GM21528 (cell line): Measurements from ENCODE around the gene STXBP6.
"Not testable (repeated sequence)": the region's sequence is repeated elsewhere in the genome, so short reads cannot be mapped to it uniquely, and the experiment has no call there.

ENCODE experiments used
- ATAC-seq: cut with Tn5 transposase; IDR thresholded peaks from one replicate; pipeline ENCODE4 v1.9.1; 2021; ENCODE audit warnings: mild to moderate bottlenecking, moderate library complexity; ENCODE audit not compliant: unreplicated experiment, low FRiP score

The STXBP6 gene

DNA sequence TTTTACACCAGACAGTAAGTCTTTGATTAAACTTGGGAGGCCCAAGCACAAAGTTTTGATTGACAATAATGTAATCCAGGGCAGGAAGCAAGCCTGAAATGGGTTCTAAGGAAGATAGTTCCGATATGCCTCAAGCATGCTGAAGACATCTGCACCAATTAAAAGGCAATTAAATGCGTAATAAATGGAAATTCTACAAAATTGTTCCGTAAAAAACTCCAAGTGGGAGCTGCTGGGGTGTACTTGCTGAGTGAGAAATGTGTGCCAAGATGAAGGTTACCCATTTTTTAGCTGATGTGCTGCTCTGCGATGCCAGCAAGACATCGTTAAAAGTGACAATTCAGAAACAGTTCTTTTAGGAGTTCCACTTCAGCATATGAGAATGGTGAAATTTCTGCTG, 269.7 kb downstream of the STXBP6 start:
- ATAC-seq = no peak

DNA sequence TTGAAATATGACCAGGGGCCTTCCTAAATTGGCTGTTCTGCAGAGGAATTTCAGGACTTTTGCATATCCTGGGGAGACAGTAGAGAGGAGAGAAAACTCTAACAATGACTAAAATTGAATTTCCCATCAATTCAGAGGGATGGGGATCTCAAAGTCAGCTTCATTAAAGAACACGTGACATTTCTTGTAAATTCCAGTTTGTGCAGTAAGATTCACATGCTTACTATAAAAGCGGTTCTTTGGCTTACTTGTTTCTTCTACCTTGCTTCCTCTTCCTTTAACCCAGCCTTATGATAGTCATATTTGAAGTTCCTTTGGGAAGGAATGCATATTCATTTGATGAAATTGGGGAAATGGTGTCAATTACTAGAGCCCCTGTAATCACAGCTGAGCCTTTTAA, 272.3 kb downstream of the STXBP6 start:
- ATAC-seq = no peak

DNA sequence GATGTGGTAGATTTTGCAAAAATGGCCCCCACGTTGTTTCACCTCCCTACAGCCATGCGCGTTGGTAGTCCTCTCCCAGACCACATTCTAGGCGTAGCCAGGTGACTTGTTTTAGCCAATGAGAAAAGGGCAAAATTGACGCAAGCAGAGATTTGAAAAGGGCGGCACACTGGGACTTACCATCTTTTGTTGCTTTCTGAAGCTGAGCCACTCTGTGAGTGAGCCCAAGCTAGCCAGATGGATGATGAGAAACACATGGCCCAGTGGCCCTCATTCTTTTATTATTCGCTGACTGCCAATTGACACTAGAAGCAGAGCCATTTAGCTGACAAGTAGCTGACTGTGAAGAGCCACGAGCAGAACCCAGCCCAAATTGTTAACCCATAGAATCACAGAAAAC, 274.0 kb downstream of the STXBP6 start:
- ATAC-seq = no peak

GRCh38 chr14:24774187-24774915, 275.6 kb downstream of the STXBP6 start:
- no peak for ATAC-seq

DNA sequence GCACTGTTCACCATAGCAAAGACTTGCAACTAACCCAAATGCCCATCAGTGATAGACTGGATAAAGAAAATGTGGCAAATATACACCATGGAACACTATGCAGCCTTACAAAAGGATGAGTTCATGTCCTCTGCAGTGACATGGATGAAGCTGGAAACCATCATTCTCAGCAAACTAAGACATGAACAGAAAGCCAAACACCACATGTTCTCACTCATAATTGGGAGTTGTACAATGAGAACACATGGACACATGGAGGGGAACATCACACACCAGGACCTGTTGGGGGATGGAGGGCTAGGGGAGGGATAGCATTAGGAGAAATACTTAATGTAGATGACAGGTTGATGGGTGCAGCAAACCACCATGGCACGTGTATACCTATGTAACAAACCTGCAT, 276.4 kb downstream of the STXBP6 start:
- ATAC-seq = not testable (repeated sequence)

DNA sequence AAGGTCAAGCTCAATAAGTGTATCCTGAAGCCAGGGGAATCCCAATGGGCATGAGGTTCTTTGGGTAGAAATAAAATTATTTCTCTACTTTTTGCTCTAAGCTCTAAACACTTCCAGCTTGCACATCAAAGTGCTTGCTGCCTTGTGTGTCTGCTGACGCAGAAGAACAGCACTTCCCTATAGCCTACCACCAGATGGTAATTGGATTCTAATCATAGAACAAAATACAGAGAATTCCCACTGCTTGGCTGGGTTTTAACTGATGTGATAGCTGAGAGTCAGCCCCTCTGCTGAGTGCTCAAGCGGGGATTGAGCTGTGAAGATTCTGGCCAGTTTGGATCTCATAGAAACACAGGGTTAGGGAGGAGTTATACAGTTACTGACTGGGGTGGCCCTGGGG, 283.5 kb downstream of the STXBP6 start:
- no peak for ATAC-seq

DNA sequence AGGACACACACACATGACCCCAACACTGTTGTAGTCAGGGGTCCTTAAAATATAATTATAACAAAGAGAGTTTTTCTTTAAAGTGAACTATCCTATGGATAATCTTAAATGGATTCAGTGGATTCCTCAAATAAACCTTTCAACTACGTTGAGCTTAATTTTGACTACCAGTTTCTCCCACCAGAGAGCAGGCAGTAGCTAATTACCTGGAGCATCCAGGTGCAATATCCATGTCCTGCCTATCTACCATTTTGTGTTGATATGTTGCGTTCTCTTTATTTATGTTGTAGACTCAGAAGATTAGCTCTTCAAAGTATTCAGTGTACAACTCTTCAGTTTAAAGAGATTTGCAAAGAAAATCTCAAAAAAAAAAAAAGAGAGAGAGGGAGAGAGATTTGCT, 288.8 kb downstream of the STXBP6 start:
- ATAC-seq = no peak
